Duodenal mucosa (tissue), 2 donors: ENCODE results near the gene FXYD6.
A peak's percentile ranks its signal among the peaks of the same experiment; 100 is the strongest.

Experiments
- H3K27ac ChIP-seq: one replicate; pipeline ENCODE4 v1.7.0; 2013; ENCODE audit warnings: low read depth, low read length
- H3K27me3 ChIP-seq, 2 donors: one replicate each; pipeline ENCODE4 v1.7.0; 2013; ENCODE audit warnings: low read length in 2 of 2, control low read depth in 1 of 2; ENCODE audit not compliant: insufficient read depth in 2 of 2, control insufficient read depth in 1 of 2
- H3K36me3 ChIP-seq, 2 donors: one replicate each; pipeline ENCODE4 v1.7.0; 2013; ENCODE audit warnings: low read length in 2 of 2, control low read depth in 1 of 2; ENCODE audit not compliant: insufficient read depth in 2 of 2, control insufficient read depth in 1 of 2
- H3K4me1 ChIP-seq, 2 donors: one replicate each; pipeline ENCODE4 v1.7.0; 2013; ENCODE audit warnings: low read length in 2 of 2, control low read depth in 1 of 2; ENCODE audit not compliant: insufficient read depth in 2 of 2, control insufficient read depth in 1 of 2
- H3K4me3 ChIP-seq, 2 donors: one replicate each; pipeline ENCODE4 v1.7.0; 2013; ENCODE audit warnings: low read length in 2 of 2, low read depth in 1 of 2
- H3K9ac ChIP-seq, 2 donors: one replicate each; pipeline ENCODE4 v1.7.0; 2013; ENCODE audit warnings: low read length in 2 of 2, low read depth in 1 of 2
- H3K9me3 ChIP-seq, 2 donors: one replicate each; pipeline ENCODE4 v1.7.0; 2013; ENCODE audit warnings: low read length in 2 of 2, control low read depth in 1 of 2; ENCODE audit not compliant: control insufficient read depth in 1 of 2

FXYD6 gene

DNA sequence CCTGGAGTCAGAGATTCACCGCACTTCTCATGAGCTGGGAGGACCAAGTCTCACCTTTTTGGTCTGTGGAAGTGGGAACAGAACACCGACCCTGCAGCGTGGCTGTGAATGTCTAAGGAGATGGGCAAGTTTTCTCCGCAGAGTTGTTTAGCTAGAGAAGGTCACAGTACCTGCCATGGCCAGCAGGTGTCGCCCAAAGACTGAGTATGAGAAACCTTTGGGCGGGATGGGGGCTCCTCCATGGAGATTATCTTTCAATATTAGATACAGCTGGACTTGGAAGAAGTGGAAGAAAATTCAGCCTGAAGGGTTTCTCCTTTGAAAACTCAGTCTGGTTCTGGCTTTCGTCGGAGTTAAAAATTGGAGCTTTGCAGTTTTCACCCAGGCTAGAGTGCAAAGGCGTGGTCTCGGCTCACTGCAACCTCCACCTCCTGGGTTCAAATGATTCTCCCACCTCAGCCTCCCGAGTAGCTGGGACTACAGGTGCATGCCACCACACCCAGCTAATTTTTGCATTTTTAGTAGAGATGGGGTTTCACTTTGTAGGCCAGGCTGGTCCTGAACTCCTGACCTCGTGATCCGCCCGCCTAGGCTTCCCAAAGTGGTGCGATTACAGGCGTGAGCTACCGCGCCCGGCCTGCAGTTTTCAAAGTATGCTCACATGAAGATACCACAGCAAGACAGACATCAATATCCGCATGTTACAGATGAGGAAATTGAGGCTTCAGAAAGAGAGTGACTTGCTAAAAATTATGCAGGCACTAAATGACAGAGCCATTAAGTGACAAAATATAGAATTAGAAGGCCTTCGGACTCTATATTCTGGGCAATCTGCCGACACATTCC is 68.8 kb downstream of the FXYD6 start:
- Histone ChIP-seq H3K36me3 (no peaks in the 10 kb centered on the region), H3K4me3 (no peak overlapping the region), H3K4me1 (peaks cover 0 to 13% of the 10 kb centered on the region in 2 donors), H3K27ac (no peak overlapping the region), H3K9me3 (no peaks in the 10 kb centered on the region), H3K27me3 (peaks cover 5 to 9% of the 10 kb centered on the region in 2 donors), H3K9ac (no peak overlapping the region)

DNA sequence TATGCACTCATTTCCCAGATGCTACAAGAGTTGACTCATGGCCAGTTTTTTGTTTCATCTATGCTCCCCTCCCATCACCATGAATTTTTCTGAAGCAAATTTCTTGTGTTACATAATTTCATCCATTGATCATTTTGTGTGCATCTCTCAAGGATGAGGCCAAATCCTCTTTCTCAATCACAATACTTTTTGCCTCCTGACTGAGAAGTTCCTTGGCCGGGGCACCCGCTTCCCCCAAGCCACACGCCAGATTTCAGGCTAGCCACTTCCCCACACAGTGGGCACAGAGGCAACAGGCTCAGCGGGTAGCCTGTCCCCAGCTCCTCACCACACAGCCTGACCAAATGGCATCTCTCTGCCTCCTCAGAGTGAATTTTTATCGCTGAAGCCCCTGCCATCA is 69.6 kb downstream of the FXYD6 start:
- no peaks in the 10 kb centered on the region for H3K9me3 ChIP-seq
- no peak overlapping the region for H3K27ac ChIP-seq
- H3K36me3 ChIP-seq, result no peaks in the 10 kb centered on the region
- H3K4me1 ChIP-seq, result peaks cover 0 to 13% of the 10 kb centered on the region in 2 donors
- H3K4me3 ChIP-seq, result no peak overlapping the region
- peaks cover 5 to 9% of the 10 kb centered on the region in 2 donors for H3K27me3 ChIP-seq
- H3K9ac ChIP-seq, result no peak overlapping the region

DNA sequence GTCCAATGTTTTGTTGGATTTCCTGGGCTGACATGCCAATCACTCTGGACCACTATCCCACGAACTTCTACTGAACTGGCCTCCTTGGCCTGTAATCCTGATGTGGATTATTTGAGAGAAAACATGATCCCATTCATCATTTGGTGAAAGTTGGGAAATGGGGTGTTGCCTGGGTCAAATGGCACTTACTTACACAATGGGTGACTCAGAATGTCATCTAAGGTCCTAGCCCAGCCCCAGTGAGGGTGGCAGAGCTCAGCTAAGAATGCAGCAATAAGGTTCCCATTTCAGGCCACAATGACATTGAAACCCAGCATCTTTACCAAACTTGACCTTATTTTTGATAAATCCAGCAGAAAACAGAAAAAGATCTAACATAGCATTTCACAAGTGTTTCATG is 71.4 kb downstream of the FXYD6 start:
- Histone ChIP-seq H3K27ac (no peak overlapping the region), H3K36me3 (no peaks in the 10 kb centered on the region), H3K4me1 (peaks cover 0 to 13% of the 10 kb centered on the region in 2 donors), H3K4me3 (no peak overlapping the region), H3K9me3 (no peaks in the 10 kb centered on the region), H3K27me3 (peaks cover 5 to 9% of the 10 kb centered on the region in 2 donors), H3K9ac (no peak overlapping the region)

GRCh38 chr11:117803896-117804295 is 72.6 kb downstream of the FXYD6 start:
- no peak overlapping the region for H3K4me3 ChIP-seq
- peaks cover 0 to 10% of the 10 kb centered on the region in 2 donors for H3K27me3 ChIP-seq
- no peaks in the 10 kb centered on the region for H3K9me3 ChIP-seq
- H3K9ac ChIP-seq, result no peak overlapping the region
- H3K4me1 ChIP-seq, result peaks cover 0 to 3% of the 10 kb centered on the region in 2 donors
- H3K36me3 ChIP-seq, result no peaks in the 10 kb centered on the region
- H3K27ac ChIP-seq, result no peak overlapping the region

DNA sequence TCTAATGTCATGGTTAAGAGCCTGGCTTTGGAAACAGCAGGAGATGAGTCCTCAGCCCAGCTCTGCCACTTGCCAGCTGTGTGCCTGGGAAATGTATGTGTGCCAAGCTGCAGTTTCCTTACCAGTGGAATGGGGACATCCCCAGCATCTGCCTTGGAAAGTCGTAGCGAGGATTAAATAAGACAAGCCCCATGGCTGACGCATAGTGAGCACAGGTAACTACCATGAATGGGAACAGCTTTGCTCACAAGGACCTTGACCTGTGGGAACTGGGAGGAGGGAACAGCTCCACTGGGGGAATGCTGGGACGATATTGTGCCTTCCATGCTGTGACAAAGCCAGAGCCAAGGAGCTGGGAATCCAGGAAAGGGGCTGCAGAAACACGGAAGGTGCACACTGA is 76.8 kb downstream of the FXYD6 start:
- peaks cover 25 to 32% of the 10 kb centered on the region in 2 donors for H3K27me3 ChIP-seq
- no peaks in the 10 kb centered on the region for H3K36me3 ChIP-seq
- H3K4me1 ChIP-seq, result peaks cover 7 to 11% of the 10 kb centered on the region in 2 donors
- no peaks in the 10 kb centered on the region for H3K9me3 ChIP-seq
- no peak overlapping the region for H3K9ac ChIP-seq
- H3K27ac ChIP-seq, result no peak overlapping the region
- no peak overlapping the region for H3K4me3 ChIP-seq

DNA sequence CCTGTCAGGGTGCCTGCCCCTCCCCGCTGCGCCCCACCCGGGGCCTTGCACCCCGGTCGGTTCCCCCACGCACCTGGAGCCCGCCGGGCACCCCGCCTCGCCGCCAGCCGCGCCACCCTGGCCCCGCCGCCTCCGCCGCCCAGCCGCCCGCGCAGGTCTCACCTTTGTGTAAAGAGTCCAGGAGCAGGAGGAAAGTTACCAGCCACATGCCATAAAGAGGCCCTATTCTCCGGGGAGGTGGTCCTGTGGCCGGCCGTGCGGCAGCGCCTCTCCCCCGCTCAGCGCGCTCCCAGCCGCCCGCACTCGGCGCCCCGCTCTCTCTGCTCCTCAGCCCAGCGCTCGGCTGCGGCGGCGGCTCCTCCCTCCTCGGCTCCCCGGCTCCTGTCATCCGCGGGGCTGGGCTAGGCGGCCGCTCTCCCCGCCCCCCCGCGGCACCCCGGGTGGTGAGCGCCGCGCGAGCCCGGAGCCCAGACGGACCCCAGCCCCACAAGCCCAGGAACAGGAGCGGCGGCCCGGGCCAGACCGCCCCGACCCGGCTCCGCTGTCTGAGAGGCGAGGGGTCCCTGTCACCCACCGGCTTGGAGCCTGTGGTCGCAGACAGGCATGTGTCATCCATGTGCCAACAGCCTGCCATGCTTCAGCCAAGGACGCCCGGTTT is 79.5 kb downstream of the FXYD6 start, which contains the start of gene DSCAML1:
DSCAML1 (minus strand) TSS at position 345 of the 658 bp plus-strand sequence; CDS start at position 208, 137 bp downstream.
- Histone ChIP-seq H3K4me3 (peak within 1 kb of the TSS; percentile 8 to 36), H3K36me3 (no peaks in the 10 kb centered on the region), H3K9me3 (no peaks in the 10 kb centered on the region), H3K9ac (no peak within 1 kb of the TSS), H3K4me1 (peaks cover 7 to 11% of the 10 kb centered on the region in 2 donors), H3K27me3 (peaks cover 35 to 38% of the 10 kb centered on the region in 2 donors), H3K27ac (no peak within 1 kb of the TSS)

DNA sequence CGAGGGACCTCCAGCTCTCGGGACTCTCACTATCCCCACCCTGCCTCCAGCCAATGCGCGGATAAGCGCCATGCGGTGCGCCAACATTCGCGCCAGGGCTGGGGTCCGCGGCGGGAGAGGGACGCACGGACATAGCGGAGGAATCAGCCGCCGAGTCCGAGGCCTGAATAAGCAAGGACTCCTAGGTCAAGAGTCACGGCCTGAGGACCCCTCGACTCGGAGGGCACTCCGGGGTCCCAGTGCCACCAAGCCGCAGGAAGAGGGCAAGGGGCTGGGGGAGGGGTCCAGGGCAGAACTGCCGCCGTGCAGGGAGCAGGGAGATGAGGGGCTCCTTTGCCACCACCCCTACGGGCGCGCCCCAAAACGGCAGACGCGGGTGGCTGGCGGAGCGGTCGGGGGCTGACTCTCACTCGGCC is 80.0 kb downstream of the FXYD6 start:
- H3K36me3 ChIP-seq, result no peaks in the 10 kb centered on the region
- H3K4me1 ChIP-seq, result peaks cover 7 to 11% of the 10 kb centered on the region in 2 donors
- no peak overlapping the region for H3K27ac ChIP-seq
- H3K9ac ChIP-seq, result no peak overlapping the region
- H3K4me3 ChIP-seq, result peak overlapping the region; percentile 8 to 36
- no peaks in the 10 kb centered on the region for H3K9me3 ChIP-seq
- peaks cover 35 to 38% of the 10 kb centered on the region in 2 donors for H3K27me3 ChIP-seq

DNA sequence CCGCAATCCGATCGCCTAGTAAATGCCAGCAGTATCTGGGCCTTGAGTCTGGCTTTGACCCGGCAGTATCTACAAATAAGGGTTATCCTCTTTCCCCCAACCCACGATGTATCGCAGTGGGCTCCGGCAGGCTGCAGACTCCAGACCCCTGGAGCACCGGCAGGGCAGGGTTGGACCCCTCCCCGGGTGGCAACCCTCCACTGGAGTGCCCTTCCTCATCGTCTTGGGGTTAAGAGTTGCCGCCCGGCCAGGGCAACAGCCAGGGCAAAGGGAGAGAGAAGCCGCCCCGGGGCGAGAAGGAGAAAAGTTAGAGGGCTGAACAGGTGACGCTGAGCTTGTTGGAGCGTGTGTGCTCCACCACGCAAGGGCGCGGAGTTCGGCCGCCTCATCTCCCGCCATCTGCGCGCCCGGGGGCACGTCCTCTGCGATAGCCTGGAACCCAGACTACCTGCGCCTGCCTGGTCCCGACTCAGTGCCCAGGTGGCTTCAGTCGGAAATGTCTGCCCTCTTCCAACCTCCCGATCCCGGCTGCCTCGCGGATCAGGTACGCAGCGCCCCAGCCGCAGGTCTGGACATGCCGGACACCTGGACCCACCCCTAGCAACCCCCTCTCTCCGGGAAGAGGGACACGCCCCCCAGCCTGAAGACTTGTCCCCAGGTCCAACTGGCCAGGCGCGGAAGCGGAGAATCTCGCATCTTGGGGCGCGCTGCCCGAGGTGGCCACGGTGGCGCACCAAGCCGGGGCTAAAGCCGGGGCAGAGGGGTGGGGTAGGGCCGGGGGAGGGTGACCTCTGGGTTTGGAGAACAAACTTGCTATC is 80.6 kb downstream of the FXYD6 start:
- Histone ChIP-seq H3K36me3 (no peaks in the 10 kb centered on the region), H3K27ac (no peak overlapping the region), H3K9me3 (no peaks in the 10 kb centered on the region), H3K4me1 (peaks cover 7 to 11% of the 10 kb centered on the region in 2 donors), H3K4me3 (peak overlapping the region in 1 of 2 donors; percentile 16), H3K9ac (no peak overlapping the region), H3K27me3 (peaks cover 37 to 38% of the 10 kb centered on the region in 2 donors)

DNA sequence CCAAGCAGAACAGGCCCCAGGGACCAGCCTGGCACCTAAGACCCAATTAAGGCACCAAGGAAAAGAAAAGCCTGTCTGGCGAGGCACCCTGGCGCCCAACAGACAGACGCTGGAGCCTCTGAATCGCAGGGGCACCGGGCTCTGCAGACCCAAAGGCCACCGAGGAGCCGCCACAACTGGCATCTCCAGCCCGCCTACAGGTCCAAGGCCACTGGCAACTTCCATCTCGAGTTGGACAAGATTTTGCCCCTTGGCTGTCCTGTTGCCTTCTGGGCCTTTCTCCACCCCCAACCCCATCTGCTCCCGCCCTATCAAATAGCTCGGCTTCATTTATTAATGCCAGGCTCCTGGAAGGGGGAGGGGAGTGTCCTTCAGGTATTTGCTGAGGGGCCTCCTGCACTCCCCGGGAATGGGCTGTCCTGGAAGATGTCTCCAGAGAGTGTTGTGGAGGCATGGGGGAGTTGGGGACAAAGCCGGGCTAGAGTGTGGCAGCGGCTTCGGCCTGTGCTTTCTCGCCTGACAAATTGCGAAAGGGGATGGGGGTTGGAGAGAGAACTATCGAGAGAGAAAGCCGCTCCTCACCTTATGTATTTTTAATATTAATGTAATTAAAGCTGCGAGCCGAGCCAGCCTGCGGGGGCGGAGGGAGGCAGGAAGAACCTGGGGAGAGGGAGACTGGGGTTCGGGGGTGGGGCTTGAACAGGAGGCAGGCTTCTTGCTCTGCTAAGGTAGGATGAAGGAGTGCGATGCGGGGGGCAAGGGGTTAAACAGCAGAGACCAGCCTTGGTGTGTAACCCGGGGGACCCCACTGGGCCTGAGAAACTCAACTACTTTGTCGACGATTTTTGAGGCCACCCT is 81.5 kb downstream of the FXYD6 start:
- Histone ChIP-seq H3K4me3 (no peak overlapping the region), H3K4me1 (peaks cover 7 to 11% of the 10 kb centered on the region in 2 donors), H3K36me3 (no peaks in the 10 kb centered on the region), H3K9ac (no peak overlapping the region), H3K27me3 (peaks cover 38 to 41% of the 10 kb centered on the region in 2 donors), H3K27ac (no peak overlapping the region), H3K9me3 (no peaks in the 10 kb centered on the region)
